Measurements from ENCODE around the gene FKBP6.

- no peak for TF ChIP-seq POLR2AphosphoS5 (IDR thresholded peaks at IDR 0.05)
- no peak for TF ChIP-seq EP300 (conservative IDR thresholded peaks at IDR 0.05; ENCODE audit: poor library complexity, severe bottlenecking)
- TF ChIP-seq CTCF (IDR thresholded peaks at IDR 0.05; ENCODE audit: poor library complexity, severe bottlenecking) = no peak
- TF ChIP-seq SMC3 (conservative IDR thresholded peaks at IDR 0.05; ENCODE audit: poor library complexity) = no peak
Observed at GRCh38 chr7:73312831-73313520, 15.0 kb upstream of the FKBP6 start.

Measured in neural cell (in vitro differentiated cells).